Body of pancreas (tissue), 4 donors: ENCODE results near the gene PBRM1. TPM values are rescaled to one million over a fixed set of nuclear protein-coding genes. Genes with fewer than 3 reads are reported as not detected.

Source experiments
- ATAC-seq: fragments of 150-250 bp; one replicate; pipeline ENCODE4 v1.9.1; 2016
- DNase-seq, 4 donors: peaks; one replicate each; pipeline ENCODE4 v3.0.0-alpha.2; 2019
- H3K27ac ChIP-seq, 4 donors: fragments of 200-600 bp; sonication (generic); 1 replicate in 3 of 4; 2 replicates in 1 of 4; pipeline versions ENCODE4 v1.5.1 to v1.6.1; 2016 to 2019; ENCODE audit warnings: mild to moderate bottlenecking in 1 of 4, mixed read lengths in 1 of 4, moderate library complexity in 1 of 4
- H3K27me3 ChIP-seq, 2 donors: fragments of 200-600 bp; sonication (generic); one replicate each; pipeline ENCODE4 v1.6.0; 2016; ENCODE audit warnings: mild to moderate bottlenecking in 1 of 2
- H3K36me3 ChIP-seq, 2 donors: fragments of 200-600 bp; sonication (generic); replicated peaks in 1 of 2; 2 replicates each; pipeline ENCODE4 v1.5.1; 2016; ENCODE audit warnings: low read depth in 2 of 2; ENCODE audit not compliant: insufficient read depth in 1 of 2
- H3K4me1 ChIP-seq: fragments of 200-600 bp; sonication (generic); one replicate; pipeline ENCODE4 v1.6.0; 2016
- H3K4me3 ChIP-seq, 2 donors: fragments of 200-600 bp; sonication (generic); 1 replicate in 1 of 2; 2 replicates in 1 of 2; pipeline ENCODE4 v1.5.1; 2016 to 2019
- H3K9me3 ChIP-seq, 3 donors: fragments of 200-600 bp; sonication (generic); 1 replicate in 2 of 3; 2 replicates in 1 of 3; pipeline ENCODE4 v1.5.1; 2016
- CTCF ChIP-seq, 7 experiments: fragments of 450-650 bp in 4 of 7; fragments of 200-600 bp in 3 of 7; sonication (generic) in 3 of 7; IDR thresholded peaks; one replicate each; pipeline ENCODE4 v1.5.1; 2016 to 2019; ENCODE audit warnings: antibody characterized with exemption in 7 of 7
- POLR2A ChIP-seq, 3 donors: fragments of 450-650 bp; IDR thresholded peaks; one replicate each; pipeline ENCODE4 v1.6.1; 2016; ENCODE audit warnings: antibody characterized with exemption in 3 of 3, mild to moderate bottlenecking in 2 of 3
- WGBS, 2 donors: methylation state at CpG; one replicate each; pipeline ENCODE4 v1.1.5; 2017; 5-methylcytosine and 5-hydroxymethylcytosine counted together
- intact Hi-C: fragments of 100-400 bp; cut with DNase I; formaldehyde crosslinking; loops from one replicate; pipeline ENCODE4 v1.15.1; 2023
- total RNA-seq, 2 donors: library from RNA; depleted of rRNA; stranded (reverse); fragments of >200 nt; gene quantifications; one replicate each; pipeline ENCODE4 v1.1.0, GENCODE V29; 2016

Gene PBRM1
- total RNA-seq, 2 donors from 2014 or later = 62.3 to 72.8 TPM

- TF ChIP-seq CTCF (IDR thresholded peaks at IDR 0.05) (no peak), POLR2A (IDR thresholded peaks at IDR 0.05) (no peak)
- H3K4me1 ChIP-seq = peaks cover 14% of the 10 kb centered on the region
- ATAC-seq = no peak
- H3K27me3 ChIP-seq = no peaks in the 10 kb centered on the region
- no peaks in the 10 kb centered on the region for H3K36me3 ChIP-seq
- intact Hi-C loops = no loop called here
- H3K9me3 ChIP-seq = no peaks in the 10 kb centered on the region
- WGBS, 2 donors = 81% methylated on average over 6 to 9 of the region's 9 CpGs
- DNase-seq = peak in 2 of 4 donors; percentile 6 to 24
- H3K27ac ChIP-seq = peak overlapping the region in 3 of 4 donors; percentile 2 to 65 (median 56)
- H3K4me3 ChIP-seq = no peak overlapping the region
Measured at GRCh38 chr3:52525680-52526561, 159.8 kb downstream of the PBRM1 start.

GRCh38 chr3:52524752-52525679 is 160.7 kb downstream of the PBRM1 start:
- Histone ChIP-seq H3K4me3 (no peak overlapping the region), H3K9me3 (no peaks in the 10 kb centered on the region), H3K27me3 (no peaks in the 10 kb centered on the region), H3K36me3 (no peaks in the 10 kb centered on the region), H3K27ac (peak overlapping the region in 3 of 4 donors; percentile 2 to 65 (median 56)), H3K4me1 (peaks cover 14% of the 10 kb centered on the region)
- peak; percentile 52 for ATAC-seq
- DNase-seq = peak in 3 of 4 donors; percentile 37 to 60 (median 42)
- intact Hi-C loops = no loop called here
- TF ChIP-seq CTCF (IDR thresholded peaks at IDR 0.05) = no peak
- no peak for TF ChIP-seq POLR2A (IDR thresholded peaks at IDR 0.05)
- WGBS, 2 donors = 57 to 59% methylated on average over 14 to 27 of the region's 34 CpGs

- WGBS, 2 donors = 94 to 96% methylated on average over 18 of the region's 18 CpGs
- Histone ChIP-seq H3K36me3 (no peaks in the 10 kb centered on the region), H3K27me3 (no peaks in the 10 kb centered on the region), H3K4me1 (peaks cover 14% of the 10 kb centered on the region), H3K4me3 (no peak overlapping the region), H3K9me3 (no peaks in the 10 kb centered on the region), H3K27ac (no peak overlapping the region)
- no peak for TF ChIP-seq CTCF (IDR thresholded peaks at IDR 0.05)
- TF ChIP-seq POLR2A (IDR thresholded peaks at IDR 0.05) = no peak
- no peak for DNase-seq
- intact Hi-C loops = no loop called here
- ATAC-seq = no peak
Measured at GRCh38 chr3:52524258-52524751, 161.4 kb downstream of the PBRM1 start.

GRCh38 chr3:52523386-52524257 is 162.1 kb downstream of the PBRM1 start:
- Histone ChIP-seq H3K27ac (no peak overlapping the region), H3K9me3 (no peaks in the 10 kb centered on the region), H3K36me3 (no peaks in the 10 kb centered on the region), H3K4me1 (peaks cover 14% of the 10 kb centered on the region), H3K27me3 (no peaks in the 10 kb centered on the region), H3K4me3 (no peak overlapping the region)
- intact Hi-C loops = no loop called here
- no peak for ATAC-seq
- no peak for TF ChIP-seq POLR2A (IDR thresholded peaks at IDR 0.05)
- TF ChIP-seq CTCF (IDR thresholded peaks at IDR 0.05) = no peak
- 92 to 93% methylated on average over 13 to 23 of the region's 26 CpGs for WGBS, 2 donors
- no peak for DNase-seq
